Measurements from ENCODE around the gene U2AF1L4. TPM values are rescaled to one million over a fixed set of nuclear protein-coding genes. Genes with fewer than 3 reads are reported as not detected.

Gene U2AF1L4
- polyA plus RNA-seq, 3 donors = 6.2 to 140 (median 8.7) TPM

DNA sequence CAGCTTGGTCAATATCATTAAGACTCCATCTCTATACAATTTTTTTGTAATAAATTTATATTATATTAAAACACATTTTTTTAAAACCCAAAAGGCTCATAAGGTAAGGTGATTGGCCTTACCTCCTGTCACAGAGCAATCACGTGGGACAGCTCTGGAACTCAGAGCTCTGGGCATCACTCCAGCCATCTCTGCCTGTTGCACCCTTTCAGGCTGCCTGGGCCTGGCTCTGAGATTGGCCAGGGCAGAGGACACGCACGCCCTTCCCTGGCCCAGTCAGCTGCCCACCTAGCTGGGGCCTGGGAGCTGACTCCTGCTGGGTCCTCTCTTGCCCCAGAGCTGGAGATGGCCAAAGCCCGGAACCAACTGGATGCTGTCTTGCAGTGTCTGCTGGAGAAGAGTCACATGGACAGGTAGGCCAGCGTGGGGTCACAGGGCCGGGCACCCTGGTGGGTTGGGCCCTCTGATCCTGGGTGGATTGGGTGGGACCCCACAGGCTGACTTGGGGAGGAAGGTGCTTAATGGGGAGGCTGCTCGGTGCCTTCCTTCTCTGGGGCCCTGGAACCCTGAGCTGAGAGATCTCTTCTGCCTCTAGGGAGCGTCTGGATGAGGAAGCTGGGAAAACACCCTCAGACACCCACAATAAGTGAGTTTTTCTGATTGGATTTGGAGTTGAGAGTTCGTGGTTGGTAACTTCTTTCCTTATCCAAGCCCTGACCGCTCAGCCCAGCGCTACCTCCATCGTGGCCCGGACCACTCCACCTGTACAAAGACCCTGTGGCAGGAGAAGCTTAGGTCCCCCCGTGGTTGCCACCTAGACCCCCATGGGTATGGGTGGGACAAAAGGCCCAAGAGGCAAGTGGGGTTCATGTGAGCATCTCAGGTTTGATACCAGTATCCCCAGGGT is 6.9 kb upstream of the U2AF1L4 start:
- 98% methylated on average over 12 of the region's 14 CpGs for WGBS (ENCODE audit: insufficient coverage)
- peaks cover 32% of the 10 kb centered on the region for H3K4me1 Mint-ChIP-seq

DNA sequence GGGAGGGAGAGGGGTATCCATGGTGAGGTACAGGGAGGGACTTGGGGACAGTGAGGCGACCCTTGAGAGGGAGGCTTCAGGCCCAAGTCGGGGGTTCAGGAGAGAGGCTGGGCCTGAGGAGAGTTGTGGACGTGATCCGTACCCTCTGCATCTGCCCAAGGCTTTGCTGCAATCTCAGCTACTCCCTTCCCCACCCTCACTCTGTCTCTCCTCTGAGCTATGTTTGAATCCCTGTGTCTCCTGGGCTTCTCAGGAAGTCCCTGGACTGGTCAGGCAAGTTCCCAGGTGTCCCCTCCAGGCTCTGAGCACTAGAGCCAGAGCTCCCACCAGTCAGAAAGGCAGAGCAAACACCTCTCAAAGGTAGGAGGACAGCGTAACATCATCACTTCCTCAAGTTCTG is 4.9 kb upstream of the U2AF1L4 start:
- no peak for DNase-seq
- Histone ChIP-seq H3K9me3 (replicated peaks in 1 of 2; ENCODE audit: control insufficient read depth in 1 of 2, insufficient read depth in 1 of 2, low read length in 2 of 2) (no peaks in the 10 kb centered on the region), H3K9ac (ENCODE audit: insufficient read depth, low read length, poor library complexity, severe bottlenecking) (no peak overlapping the region), H3K27ac (ENCODE audit: low read depth in 1 of 2, low read length in 2 of 2) (no peak overlapping the region), H3K4me2 (replicated peaks; ENCODE audit: extremely low read depth, low read length, poor library complexity, severe bottlenecking) (no peak overlapping the region), H3K4me1 (ENCODE audit: control insufficient read depth in 1 of 2, insufficient read depth in 2 of 2, low read length in 2 of 2) (peaks cover 26 to 40% of the 10 kb centered on the region in 2 donors), H4K20me1 (ENCODE audit: insufficient read depth, low read length) (no peaks in the 10 kb centered on the region), H3K79me2 (ENCODE audit: insufficient read depth, low read length) (peaks cover 34% of the 10 kb centered on the region), H3K27me3 (ENCODE audit: control insufficient read depth in 2 of 2, insufficient read depth in 2 of 2, low read length in 2 of 2) (peaks cover 0 to 2% of the 10 kb centered on the region in 2 donors), H2AFZ (ENCODE audit: insufficient read depth, low read depth, low read length, poor library complexity, severe bottlenecking) (no peak overlapping the region), H3K4me3 (replicated peaks in 1 of 3; ENCODE audit: low read depth in 2 of 3, low read length in 3 of 3) (no peak overlapping the region), H3K36me3 (replicated peaks in 1 of 2; ENCODE audit: control insufficient read depth in 1 of 2, insufficient read depth in 2 of 2, low read length in 2 of 2) (peaks cover 24 to 30% of the 10 kb centered on the region in 2 donors)
- WGBS (ENCODE audit: insufficient coverage) = 78% methylated on average over 3 of the region's 5 CpGs
- Mint-ChIP-seq H3K36me3 (peaks cover 35 to 40% of the 10 kb centered on the region in 2 donors), H3K27me3 (ENCODE audit: low read depth in 3 of 3) (peaks cover 3 to 8% (median 5%) of the 10 kb centered on the region in 3 donors), H3K4me1 (peaks cover 30% of the 10 kb centered on the region), H3K9me3 (peaks cover 0 to 2% (median 0%) of the 10 kb centered on the region in 7 donors), H3K27ac (no peak overlapping the region), H3K4me3 (no peak overlapping the region)
- TF ChIP-seq, protein P1, sequence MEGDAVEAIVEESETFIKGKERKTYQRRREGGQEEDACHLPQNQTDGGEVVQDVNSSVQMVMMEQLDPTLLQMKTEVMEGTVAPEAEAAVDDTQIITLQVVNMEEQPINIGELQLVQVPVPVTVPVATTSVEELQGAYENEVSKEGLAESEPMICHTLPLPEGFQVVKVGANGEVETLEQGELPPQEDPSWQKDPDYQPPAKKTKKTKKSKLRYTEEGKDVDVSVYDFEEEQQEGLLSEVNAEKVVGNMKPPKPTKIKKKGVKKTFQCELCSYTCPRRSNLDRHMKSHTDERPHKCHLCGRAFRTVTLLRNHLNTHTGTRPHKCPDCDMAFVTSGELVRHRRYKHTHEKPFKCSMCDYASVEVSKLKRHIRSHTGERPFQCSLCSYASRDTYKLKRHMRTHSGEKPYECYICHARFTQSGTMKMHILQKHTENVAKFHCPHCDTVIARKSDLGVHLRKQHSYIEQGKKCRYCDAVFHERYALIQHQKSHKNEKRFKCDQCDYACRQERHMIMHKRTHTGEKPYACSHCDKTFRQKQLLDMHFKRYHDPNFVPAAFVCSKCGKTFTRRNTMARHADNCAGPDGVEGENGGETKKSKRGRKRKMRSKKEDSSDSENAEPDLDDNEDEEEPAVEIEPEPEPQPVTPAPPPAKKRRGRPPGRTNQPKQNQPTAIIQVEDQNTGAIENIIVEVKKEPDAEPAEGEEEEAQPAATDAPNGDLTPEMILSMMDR (IDR thresholded peaks at IDR 0.05) = no peak
- intact Hi-C loops (cut with micrococcal nuclease) = loop anchor here in 1 of 2 donors (10.0 kb wide), 1 partner anchor 365 kb away; the partner anchor contains the start of genes OVOL3, POLR2I and TBCB

More for the DNA sequence above, 6.9 kb upstream of the U2AF1L4 start:
- no peak overlapping the region for H3K4me3 ChIP-seq (replicated peaks in 1 of 3; ENCODE audit: low read depth in 2 of 3, low read length in 3 of 3)
- Mint-ChIP-seq H3K27ac (no peak overlapping the region), H3K36me3 (peaks cover 40 to 44% of the 10 kb centered on the region in 2 donors), H3K9me3 (peaks cover 0 to 8% (median 3%) of the 10 kb centered on the region in 7 donors), H3K27me3 (ENCODE audit: low read depth in 3 of 3) (peaks cover 17 to 25% (median 22%) of the 10 kb centered on the region in 3 donors), H3K4me3 (no peak overlapping the region)
- peaks cover 9 to 18% of the 10 kb centered on the region in 2 donors for H3K27me3 ChIP-seq (ENCODE audit: control insufficient read depth in 2 of 2, insufficient read depth in 2 of 2, low read length in 2 of 2)
- no peak overlapping the region for H3K27ac ChIP-seq (ENCODE audit: low read depth in 1 of 2, low read length in 2 of 2)
- no peak overlapping the region for H3K4me2 ChIP-seq (replicated peaks; ENCODE audit: extremely low read depth, low read length, poor library complexity, severe bottlenecking)
- H4K20me1 ChIP-seq (ENCODE audit: insufficient read depth, low read length) = no peaks in the 10 kb centered on the region
- H3K9ac ChIP-seq (ENCODE audit: insufficient read depth, low read length, poor library complexity, severe bottlenecking) = no peak overlapping the region
- H3K9me3 ChIP-seq (replicated peaks in 1 of 2; ENCODE audit: control insufficient read depth in 1 of 2, insufficient read depth in 1 of 2, low read length in 2 of 2) = no peaks in the 10 kb centered on the region
- peaks cover 31 to 47% of the 10 kb centered on the region in 2 donors for H3K4me1 ChIP-seq (ENCODE audit: control insufficient read depth in 1 of 2, insufficient read depth in 2 of 2, low read length in 2 of 2)
- H3K36me3 ChIP-seq (replicated peaks in 1 of 2; ENCODE audit: control insufficient read depth in 1 of 2, insufficient read depth in 2 of 2, low read length in 2 of 2) = peaks cover 24 to 30% of the 10 kb centered on the region in 2 donors
- no peak for DNase-seq
- H2AFZ ChIP-seq (ENCODE audit: insufficient read depth, low read depth, low read length, poor library complexity, severe bottlenecking) = no peak overlapping the region
- H3K79me2 ChIP-seq (ENCODE audit: insufficient read depth, low read length) = peaks cover 19% of the 10 kb centered on the region
- TF ChIP-seq, protein P1 (IDR thresholded peaks at IDR 0.05) = no peak
- intact Hi-C loops (cut with micrococcal nuclease) = loop anchor here in 1 of 2 donors (10.0 kb wide), 1 partner anchor 363 kb away; the partner anchor contains the start of genes OVOL3, POLR2I and TBCB

All from CD14-positive monocyte (primary cell).